HG03571 (cell line): Measurements from ENCODE around the gene JOSD2.

Source experiments
- ATAC-seq: cut with Tn5 transposase; IDR thresholded peaks from one replicate; pipeline ENCODE4 v1.9.1; 2021; ENCODE audit not compliant: unreplicated experiment

JOSD2 gene

GRCh38 chr19:50457300-50457699, 53.7 kb downstream of the JOSD2 start:
- ATAC-seq: no peak
